A549 (cell line): ENCODE measurements around the gene AGRN. TPM values are rescaled to one million over a fixed set of nuclear protein-coding genes. Genes with fewer than 3 reads are reported as not detected.

Experiments used
- ATAC-seq, 2 experiments: fragments of 200-7000 bp in 1 of 2; fragments of >200 bp in 1 of 2; cut with Nextera tagmentation in 1 of 2; cut with Tn5 transposase in 1 of 2; 3 replicates each; pipeline versions ENCODE4 v1.8.0 to v1.9.1; 2018 to 2020; ENCODE audit warnings: mild to moderate bottlenecking in 1 of 2, moderate library complexity in 1 of 2
- CTCF ChIA-PET: fragments of 300-600 bp; sonication (Branson Sonifier 250); formaldehyde crosslinking; extraction: SDS; loops from one replicate; lab custom pipeline; 2021; ENCODE audit warnings: antibody characterized with exemption, inconsistent platforms; lab: Yijun Ruan, JAX
- POLR2A ChIA-PET: fragments of 350-600 bp; formaldehyde crosslinking; extraction: SDS; loops from one replicate; lab custom pipeline; 2021; ENCODE audit warnings: antibody characterized with exemption, inconsistent platforms; lab: Yijun Ruan, JAX
- DNase-seq, 2 experiments: peaks; one replicate each; pipeline versions ENCODE4 v3.0.0 to v3.0.0-alpha.2; 2011 to 2016; ENCODE audit warnings: low read depth in 1 of 2, low spot score in 1 of 2
- FAIRE-seq: peaks from 2 replicates; lab custom pipeline; 2011; peaks lifted over from hg19 to GRCh38; lab: Jason Lieb, UNC
- H3K27ac ChIP-seq, 2 experiments: fragments of >200 bp; sonication (Bioruptor Twin); formaldehyde crosslinking; 3 replicates each; pipeline ENCODE4 v1.5.1; 2016 to 2017
- H3K4me1 ChIP-seq: fragments of >200 bp; sonication (Bioruptor Twin); formaldehyde crosslinking; 3 replicates; pipeline ENCODE4 v1.6.1; 2016
- H3K4me2 ChIP-seq: fragments of >200 bp; sonication (Bioruptor Twin); formaldehyde crosslinking; 3 replicates; pipeline ENCODE4 v1.6.1; 2016
- H3K4me3 ChIP-seq: fragments of >200 bp; sonication (Bioruptor Twin); formaldehyde crosslinking; 3 replicates; pipeline ENCODE4 v1.5.1; 2016
- H3K9me3 ChIP-seq: fragments of >200 bp; sonication (Bioruptor Twin); formaldehyde crosslinking; 3 replicates; pipeline ENCODE4 v1.6.1; 2016
- ATOH8 ChIP-seq: fragments of 250-450 bp; sonication (Bioruptor Pico); IDR thresholded peaks from 2 replicates; pipeline ENCODE4 v1.5.0; 2020; ENCODE audit warnings: low read depth, mild to moderate bottlenecking, moderate library complexity
- BCL3 ChIP-seq: fragments of >200 bp; sonication (Bioruptor Twin); formaldehyde crosslinking; IDR thresholded peaks from 3 replicates; pipeline ENCODE4 v1.6.1; 2016
- BHLHE40 ChIP-seq: IDR thresholded peaks from 2 replicates; pipeline ENCODE4 v1.6.1; 2012; ENCODE audit warnings: low read depth, low read length, inconsistent platforms
- CBX2 ChIP-seq: fragments of 200-600 bp; sonication (generic); IDR thresholded peaks from 2 replicates; pipeline ENCODE4 v1.6.1; 2016; ENCODE audit warnings: low read depth, mild to moderate bottlenecking, borderline replicate concordance
- CEBPB ChIP-seq, 2 experiments: fragments of >200 bp in 1 of 2; sonication (Bioruptor Twin) in 1 of 2; formaldehyde crosslinking in 1 of 2; IDR thresholded peaks; 2 replicates each; pipeline ENCODE4 v1.6.1; 2012 to 2016
- CHD2 ChIP-seq: fragments of 150-350 bp; IDR thresholded peaks from 2 replicates; pipeline ENCODE4 v1.6.1; 2014; ENCODE audit warnings: low read length; ENCODE audit not compliant: partially characterized antibody
- CHD4 ChIP-seq: fragments of 200-600 bp; sonication (generic); IDR thresholded peaks from 2 replicates; pipeline ENCODE4 v1.6.1; 2016; ENCODE audit warnings: antibody characterized with exemption, mild to moderate bottlenecking, borderline replicate concordance
- CTCF ChIP-seq: fragments of >200 bp; sonication (Bioruptor Twin); formaldehyde crosslinking; IDR thresholded peaks from 3 replicates; pipeline ENCODE4 v1.5.1; 2016
- E2F6 ChIP-seq: IDR thresholded peaks from 2 replicates; pipeline ENCODE4 v1.6.1; 2012; ENCODE audit warnings: low read depth, borderline replicate concordance
- EHF ChIP-seq: fragments of 250-450 bp; sonication (Bioruptor Pico); IDR thresholded peaks from 2 replicates; pipeline ENCODE4 v1.5.0; 2020; ENCODE audit warnings: mild to moderate bottlenecking
- ELK1 ChIP-seq: fragments of 150-350 bp; IDR thresholded peaks from 2 replicates; pipeline ENCODE4 v1.6.1; 2014; ENCODE audit warnings: low read depth, mild to moderate bottlenecking, low read length
- EP300 ChIP-seq, 2 experiments: fragments of >200 bp; sonication (Bioruptor Twin); formaldehyde crosslinking; IDR thresholded peaks; 2 replicates in 1 of 2; 3 replicates in 1 of 2; pipeline ENCODE4 v1.6.1; 2016 to 2017
- ESRRA ChIP-seq: fragments of 150-350 bp; IDR thresholded peaks from 2 replicates; pipeline ENCODE4 v1.6.1; 2014; ENCODE audit warnings: mild to moderate bottlenecking, low read length, borderline replicate concordance
- FOXS1 ChIP-seq: fragments of 250-450 bp; sonication (Bioruptor Pico); IDR thresholded peaks from 2 replicates; pipeline ENCODE4 v1.5.0; 2020; ENCODE audit warnings: mild to moderate bottlenecking, moderate library complexity
- HDAC2 ChIP-seq: fragments of 200-600 bp; sonication (generic); IDR thresholded peaks from 2 replicates; pipeline ENCODE4 v1.6.1; 2016
- HEYL ChIP-seq: fragments of 250-450 bp; sonication (Bioruptor Pico); IDR thresholded peaks from 2 replicates; pipeline ENCODE4 v1.8.0; 2021; ENCODE audit warnings: mild to moderate bottlenecking, moderate library complexity
- HOXB13 ChIP-seq: fragments of 250-450 bp; sonication (Bioruptor Pico); IDR thresholded peaks from 2 replicates; pipeline ENCODE4 v1.5.0; 2020; ENCODE audit warnings: low read depth, mild to moderate bottlenecking, moderate library complexity
- JUN ChIP-seq, 2 experiments: fragments of >200 bp; sonication (Bioruptor Twin); formaldehyde crosslinking; IDR thresholded peaks; 2 replicates in 1 of 2; 3 replicates in 1 of 2; pipeline ENCODE4 v1.6.1; 2016 to 2017
- KDM1A ChIP-seq: fragments of 200-600 bp; sonication (generic); IDR thresholded peaks from 2 replicates; pipeline ENCODE4 v1.6.1; 2016; ENCODE audit warnings: low read depth, mild to moderate bottlenecking
- MAFK ChIP-seq: fragments of 450-650 bp; IDR thresholded peaks from 2 replicates; pipeline ENCODE4 v1.6.1; 2014; ENCODE audit not compliant: partially characterized antibody
- MAX ChIP-seq: IDR thresholded peaks from 2 replicates; pipeline ENCODE4 v1.6.1; 2012
- MAZ ChIP-seq: fragments of 150-350 bp; IDR thresholded peaks from 2 replicates; pipeline ENCODE4 v1.6.1; 2014; ENCODE audit warnings: antibody characterized with exemption, low read depth, low read length, borderline replicate concordance
- NPAS2 ChIP-seq: fragments of 250-450 bp; sonication (Bioruptor Pico); IDR thresholded peaks from 2 replicates; pipeline ENCODE4 v1.8.0; 2022; ENCODE audit warnings: mild to moderate bottlenecking, moderate library complexity, borderline replicate concordance
- PHF8 ChIP-seq: fragments of 200-600 bp; sonication (generic); IDR thresholded peaks from 2 replicates; pipeline ENCODE4 v1.6.1; 2016; ENCODE audit warnings: low read depth, mild to moderate bottlenecking, antibody characterized with exemption, moderate library complexity, borderline replicate concordance
- POLR2A ChIP-seq: IDR thresholded peaks from 2 replicates; pipeline ENCODE4 v1.6.1; 2012; ENCODE audit warnings: mild to moderate bottlenecking, low read length
- POLR2AphosphoS2 ChIP-seq: conservative IDR thresholded peaks from 2 replicates; pipeline ENCODE4 v1.6.1; 2012; ENCODE audit warnings: low read length, improper control_type of control experiment, inconsistent platforms
- RAD21 ChIP-seq, 2 experiments: fragments of >200 bp in 1 of 2; sonication (Bioruptor Twin) in 1 of 2; formaldehyde crosslinking in 1 of 2; IDR thresholded peaks in 1 of 2; conservative IDR thresholded peaks in 1 of 2; 2 replicates in 1 of 2; 3 replicates in 1 of 2; pipeline ENCODE4 v1.6.1; 2012 to 2018; ENCODE audit warnings: inconsistent platforms in 1 of 2
- SMC3 ChIP-seq: fragments of >200 bp; sonication (Bioruptor Twin); formaldehyde crosslinking; IDR thresholded peaks from 3 replicates; pipeline ENCODE4 v1.6.1; 2018; ENCODE audit warnings: inconsistent platforms
- ZC3H11A ChIP-seq: fragments of 450-650 bp; IDR thresholded peaks from 2 replicates; pipeline ENCODE4 v1.6.1; 2014; ENCODE audit warnings: antibody characterized with exemption, mild to moderate bottlenecking
- ZNF302 ChIP-seq: fragments of 250-450 bp; sonication (Bioruptor Pico); IDR thresholded peaks from 2 replicates; pipeline ENCODE4 v1.9.0; 2021; ENCODE audit warnings: inconsistent platforms, mild to moderate bottlenecking, moderate library complexity
- WGBS: methylation state at CpG from one replicate; pipeline ENCODE4 v1.1.6; 2017; ENCODE audit errors: missing lambda C conversion rate; 5-methylcytosine and 5-hydroxymethylcytosine counted together
- polyA plus RNA-seq, 4 experiments: library from polyadenylated mRNA; depleted of rRNA in 3 of 4; stranded (reverse); fragments of >200 nt; fragmentation: RNase III in 1 of 4; extraction: RNeasy Plus Mini Kit Qiagen cat#74134 plus additional on column Dnase treatment in 1 of 4; gene quantifications; 2 replicates in 3 of 4; 3 replicates in 1 of 4; pipeline ENCODE4 v1.2.3, GENCODE V29; 2011 to 2017

Gene AGRN
- polyA plus RNA-seq, 2 of the 4 experiments (the other 2 are of a cell fraction), result 23.9 to 90.9 TPM

- POLR2A ChIA-PET, result no interaction called here
- CTCF ChIA-PET, result no interaction called here
Observed at GRCh38 chr1:1099506-1100183, 79.7 kb downstream of the AGRN start.

GRCh38 chr1:1100296-1100695 is 80.4 kb downstream of the AGRN start:
- no peak overlapping the region for H3K4me3 ChIP-seq
- ATAC-seq (no peak), DNase-seq (no peak), FAIRE-seq (no peak)
- no peak for TF ChIP-seq CHD4
- TF ChIP-seq BHLHE40, result no peak
- no peak for TF ChIP-seq MAZ
- TF ChIP-seq EHF (CRISPR knock-in tag), result no peak
- no peak for TF ChIP-seq EP300 (IDR thresholded peaks at IDR 0.05)
- no peak for TF ChIP-seq RAD21 (conservative IDR thresholded peaks at IDR 0.05 in 1 of 2, IDR thresholded peaks at IDR 0.05 in 1 of 2)
- TF ChIP-seq ESRRA, result no peak
- TF ChIP-seq CBX2, result no peak
- no peak for TF ChIP-seq ZNF302
- no peak for TF ChIP-seq ELK1
- no peak for TF ChIP-seq HDAC2
- TF ChIP-seq CHD2, result no peak
- ChIA-PET POLR2A (no interaction called here), CTCF (no interaction called here)
- WGBS, result 85% methylated on average over 11 of the region's 11 CpGs
- no peak overlapping the region for H3K27ac ChIP-seq
- H3K4me1 ChIP-seq, result no peaks in the 10 kb centered on the region
- no peaks in the 10 kb centered on the region for H3K9me3 ChIP-seq
- no peak overlapping the region for H3K4me2 ChIP-seq

More at GRCh38 chr1:1099506-1100183, 79.7 kb downstream of the AGRN start:
- Histone ChIP-seq H3K4me2 (no peak overlapping the region), H3K27ac (no peak overlapping the region), H3K4me1 (no peaks in the 10 kb centered on the region), H3K9me3 (no peaks in the 10 kb centered on the region), H3K4me3 (no peak overlapping the region)
- WGBS, result 92% methylated on average over 4 of the region's 4 CpGs
- DNase-seq (no peak), FAIRE-seq (no peak), ATAC-seq (no peak)
- TF ChIP-seq ZC3H11A (no peak), BCL3 (no peak), MAX (no peak), CTCF (no peak), JUN (IDR thresholded peaks at IDR 0.05) (no peak), E2F6 (no peak), NPAS2 (CRISPR knock-in tag) (no peak), POLR2AphosphoS2 (no peak), HDAC2 (no peak), POLR2A (no peak), HEYL (no peak), CEBPB (IDR thresholded peaks at IDR 0.05) (no peak), HOXB13 (CRISPR knock-in tag) (no peak), PHF8 (no peak), ATOH8 (no peak), KDM1A (no peak), RAD21 (conservative IDR thresholded peaks at IDR 0.05 in 1 of 2, IDR thresholded peaks at IDR 0.05 in 1 of 2) (no peak), MAFK (no peak), FOXS1 (CRISPR knock-in tag) (no peak), SMC3 (no peak)
